H1 (cell line): ENCODE measurements around the gene PRDM4. TPM values are rescaled to one million over a fixed set of nuclear protein-coding genes. Genes with fewer than 3 reads are reported as not detected.

Experiments used
- ASH2L ChIP-seq: fragments of 200-600, 300-600 bp; sonication (generic); IDR thresholded peaks from one replicate; pipeline ENCODE4 v1.7.1; 2017; ENCODE audit warnings: low read length
- BACH1 ChIP-seq: IDR thresholded peaks from 2 replicates; pipeline ENCODE4 v1.6.1; 2012; ENCODE audit warnings: low read length, improper control_type of control experiment
- GABPA ChIP-seq: IDR thresholded peaks from 2 replicates; pipeline ENCODE4 v1.6.1; 2011; ENCODE audit warnings: mild to moderate bottlenecking, low read length, moderate library complexity, borderline replicate concordance; ENCODE audit not compliant: insufficient read depth
- POLR2AphosphoS5 ChIP-seq: IDR thresholded peaks from 2 replicates; pipeline ENCODE4 v1.6.1; 2011; ENCODE audit warnings: low read depth, low read length
- RAD21 ChIP-seq, 2 experiments: IDR thresholded peaks in 1 of 2; conservative IDR thresholded peaks in 1 of 2; 2 replicates each; pipeline ENCODE4 v1.6.1; 2011; ENCODE audit warnings: low read depth in 2 of 2, low read length in 2 of 2, improper control_type of control experiment in 1 of 2, inconsistent platforms in 1 of 2, mild to moderate bottlenecking in 1 of 2, moderate library complexity in 1 of 2
- RFX5 ChIP-seq: IDR thresholded peaks from 2 replicates; pipeline ENCODE4 v1.6.1; 2011; ENCODE audit warnings: low read depth, low read length, improper control_type of control experiment, borderline replicate concordance
- RXRA ChIP-seq: IDR thresholded peaks from 2 replicates; pipeline ENCODE4 v1.6.1; 2011; ENCODE audit warnings: low read depth, mild to moderate bottlenecking, low read length, moderate library complexity; ENCODE audit not compliant: insufficient read depth
- polyA plus RNA-seq, 7 experiments: library from polyadenylated mRNA; depleted of rRNA in 3 of 7; stranded (reverse) in 5 of 7; unstranded in 2 of 7; fragments of >200 nt in 5 of 7; fragments of 200-250 nt in 2 of 7; gene quantifications; 1 replicate in 5 of 7; 2 replicates in 1 of 7; 4 replicates in 1 of 7; pipeline versions ENCODE4 v1.2.1 to v1.2.3, GENCODE V29; 2011 to 2013; ENCODE audit warnings: missing spikeins in 2 of 7, mixed read lengths in 2 of 7
- total RNA-seq: library from RNA; stranded (reverse); fragmentation: NEBNext Ultra II Directional; extraction: Animal tissue kit (Norgen Biotek cat#: 25700); gene quantifications from 2 replicates; pipeline ENCODE4 v1.2.1, GENCODE V29; 2021

The PRDM4 gene
- total and polyA plus RNA-seq, 2 of the 8 experiments (the other 6 are each of a cell fraction or from before 2014, with no cell fraction given): 10.1 to 17.5 TPM

DNA sequence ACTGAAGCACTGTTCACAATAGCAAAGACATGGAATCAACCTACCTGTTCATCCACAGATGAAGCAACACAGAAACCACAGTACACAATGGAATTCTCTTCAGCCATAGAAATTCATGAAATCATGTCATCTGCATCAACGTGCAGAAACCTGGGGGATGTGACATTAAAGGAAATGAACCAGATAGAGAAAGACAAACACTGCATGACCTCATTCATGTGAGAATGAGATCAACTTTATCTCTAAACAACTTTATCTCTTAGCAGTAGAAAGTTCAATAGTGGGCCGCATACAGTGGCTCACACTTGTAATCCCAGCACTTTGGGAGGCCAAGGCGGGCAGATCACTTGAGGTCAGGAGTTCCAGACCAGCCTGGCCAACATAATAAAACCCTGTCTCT is 33.5 kb upstream of the PRDM4 start (continued):
- TF ChIP-seq BACH1: no peak
- TF ChIP-seq RAD21 (IDR thresholded peaks at IDR 0.05 in 1 of 2, conservative IDR thresholded peaks at IDR 0.05 in 1 of 2; ENCODE audit: low read depth in 2 of 2, low read length in 2 of 2): no peak
- TF ChIP-seq RFX5: no peak
- no peak for TF ChIP-seq GABPA
- no peak for TF ChIP-seq POLR2AphosphoS5
- no peak for TF ChIP-seq RXRA
- no peak for TF ChIP-seq ASH2L
